ENCODE measurements around the gene PIGZ.

- TF ChIP-seq CTCF (IDR thresholded peaks at IDR 0.05; ENCODE audit: low read depth, low read length) (no peak), EZH2phosphoT487 (IDR thresholded peaks at IDR 0.05; ENCODE audit: low read depth) (no peak)
Measured at GRCh38 chr3:196914866-196915265, 53.8 kb downstream of the PIGZ start.

Measured in OCI-LY3 (cell line).